Measurements from ENCODE around the gene PNMA6A.
"Not testable (repeated sequence)": the region's sequence is repeated elsewhere in the genome, so short reads cannot be mapped to it uniquely, and the experiment has no call there.

The PNMA6A gene

DNA sequence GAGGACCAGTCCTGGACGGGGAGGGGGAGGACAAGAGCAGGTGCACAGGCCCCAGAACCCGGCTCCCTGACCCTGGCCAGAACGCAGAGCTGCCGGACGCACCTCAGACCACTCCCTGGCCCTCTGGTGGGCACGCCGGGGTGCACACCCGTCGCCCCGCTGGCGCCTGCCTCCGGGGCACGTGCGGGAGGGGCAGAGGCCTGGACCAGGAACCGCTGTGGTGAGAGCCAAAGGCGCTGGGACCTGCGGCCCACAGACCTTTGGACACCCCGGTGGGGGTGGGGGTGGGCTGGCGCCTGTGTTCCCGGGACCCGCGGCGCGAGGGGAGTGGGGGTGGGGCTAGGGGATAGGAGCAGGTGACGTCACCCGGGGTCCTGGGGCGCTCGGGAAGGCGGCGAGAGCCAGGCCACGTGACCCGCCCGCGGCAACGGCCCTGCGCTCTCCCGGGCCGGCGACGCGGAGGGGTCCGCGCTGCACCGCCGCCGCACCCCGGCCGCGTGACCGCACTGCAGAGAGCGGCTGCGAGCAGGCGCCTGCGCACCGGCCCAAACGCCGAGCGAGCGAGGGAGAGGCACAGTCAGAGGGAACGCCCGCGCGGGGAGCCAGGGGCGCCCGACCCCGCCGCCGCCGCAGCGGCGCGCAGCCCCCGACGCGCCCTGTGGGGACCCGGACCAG lies at the start of gene PNMA6A:
Gene PNMA6A, plus strand, starts transcription at position 546 of the 675 bp plus-strand sequence. CDS start 609 bp downstream, outside the sequence.
- not testable (repeated sequence) for DNase-seq

DNA sequence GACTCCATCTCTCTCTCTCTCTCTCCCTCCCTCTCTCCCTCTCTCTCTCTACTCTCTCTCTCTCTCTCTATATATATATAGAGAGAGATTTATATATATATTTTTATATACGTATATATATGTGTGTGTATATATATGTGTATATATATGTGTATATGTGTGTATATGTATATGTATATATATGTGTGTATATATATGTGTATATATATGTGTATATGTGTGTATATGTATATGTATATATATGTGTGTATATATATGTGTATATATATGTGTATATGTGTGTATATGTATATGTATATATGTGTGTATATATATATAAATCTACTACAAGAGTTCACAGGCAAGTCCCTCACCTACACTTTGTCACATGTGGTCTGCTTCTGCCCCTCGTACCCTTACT lies 45.8 kb upstream of the PNMA6A start:
- DNase-seq, result not testable (repeated sequence)

- not testable (repeated sequence) for DNase-seq
These were observed 43.8 kb upstream of the PNMA6A start for GRCh38 chrX:153028487-153028886.

DNA sequence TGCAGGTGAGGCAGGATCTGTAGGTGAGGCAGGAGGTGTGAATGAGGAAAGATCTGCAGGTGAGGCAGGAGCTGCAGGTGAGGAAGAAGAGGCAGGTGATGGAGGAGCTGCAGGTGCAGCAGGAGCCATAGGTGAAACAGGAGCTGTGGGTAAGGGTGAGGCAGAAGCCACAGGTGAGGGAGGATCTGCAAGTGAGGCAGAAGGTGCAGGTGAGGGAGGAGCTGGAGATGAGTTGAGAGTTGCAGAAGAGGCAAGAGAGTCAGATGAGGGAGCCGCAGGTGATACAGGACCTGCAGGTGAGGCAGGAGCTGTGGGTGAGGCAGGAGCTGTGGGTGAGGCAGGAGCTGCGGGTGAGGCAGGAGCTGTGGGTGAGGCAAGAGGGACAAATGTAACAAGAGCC lies 43.1 kb upstream of the PNMA6A start:
- DNase-seq, result no peak

DNA sequence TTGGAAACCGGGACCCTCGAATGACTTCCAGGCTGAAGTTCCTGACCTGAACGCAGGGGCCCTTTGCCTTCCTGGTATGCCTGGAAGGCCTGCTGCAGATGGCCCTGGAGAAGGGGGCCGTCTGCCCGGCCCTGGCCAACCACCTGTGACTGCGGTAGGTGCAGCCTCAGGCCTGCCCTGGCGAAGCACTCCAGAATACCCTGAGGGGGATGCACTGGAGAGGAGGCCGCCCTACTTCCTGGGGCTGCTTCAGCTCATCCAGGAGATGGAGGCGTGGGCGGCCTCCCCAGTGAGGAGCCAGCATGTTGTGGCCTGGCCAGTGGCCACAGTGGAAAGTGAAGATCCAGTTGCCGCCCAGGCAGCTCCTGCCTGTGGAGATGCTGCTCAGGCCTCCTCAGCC lies 42.4 kb upstream of the PNMA6A start:
- no peak for DNase-seq

- DNase-seq, result no peak
These were observed 41.5 kb upstream of the PNMA6A start for GRCh38 chrX:153030801-153031200.

- peak; percentile 74 for DNase-seq
These were observed 39.7 kb upstream of the PNMA6A start for GRCh38 chrX:153032397-153033118.

- DNase-seq, result no peak
These were observed 23.2 kb upstream of the PNMA6A start for GRCh38 chrX:153049093-153049492.

DNA sequence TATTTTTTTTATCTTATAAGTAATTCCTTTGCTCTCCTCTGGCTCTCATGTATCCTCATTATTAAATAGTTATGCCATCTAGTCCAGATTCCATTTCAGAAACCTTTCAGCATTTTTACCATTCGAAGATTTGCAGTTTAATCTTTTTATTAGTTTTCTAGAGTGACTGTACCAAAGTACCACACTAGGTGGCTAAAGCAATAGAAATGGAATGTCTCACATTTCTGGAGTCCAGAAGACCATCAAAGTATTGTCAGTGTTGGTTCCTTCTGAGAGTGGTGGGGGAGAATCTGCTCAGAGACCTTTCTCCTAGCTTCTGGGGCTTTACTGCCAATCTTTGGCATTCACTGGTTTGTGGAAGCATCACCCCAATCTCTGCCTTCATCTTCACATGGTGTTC lies 19.7 kb upstream of the PNMA6A start:
- no peak for DNase-seq

GRCh38 chrX:153055871-153056749 lies 16.1 kb upstream of the PNMA6A start, which contains the start of gene PNMA3:
Gene PNMA3 (plus strand): TSS chrX:153056470. CDS start chrX:153057056, 586 bp downstream.
- no peak for DNase-seq

DNA sequence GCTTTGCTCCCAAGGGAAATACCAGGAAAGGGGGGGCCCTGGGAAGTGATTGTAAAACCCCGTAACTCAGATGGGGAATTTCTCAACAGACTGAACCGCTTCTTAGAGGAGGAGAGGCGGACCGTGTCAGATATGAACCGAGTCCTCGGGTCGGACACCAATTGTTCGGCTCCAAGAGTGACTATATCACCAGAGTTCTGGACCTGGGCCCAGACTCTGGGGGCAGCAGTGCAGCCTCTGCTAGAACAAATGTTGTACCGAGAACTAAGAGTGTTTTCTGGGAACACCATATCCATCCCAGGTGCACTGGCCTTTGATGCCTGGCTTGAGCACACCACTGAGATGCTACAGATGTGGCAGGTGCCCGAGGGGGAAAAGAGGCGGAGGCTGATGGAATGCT lies 15.0 kb upstream of the PNMA6A start:
- DNase-seq, result no peak

GRCh38 chrX:153059191-153060094 lies 12.8 kb upstream of the PNMA6A start:
- no peak for DNase-seq

DNA sequence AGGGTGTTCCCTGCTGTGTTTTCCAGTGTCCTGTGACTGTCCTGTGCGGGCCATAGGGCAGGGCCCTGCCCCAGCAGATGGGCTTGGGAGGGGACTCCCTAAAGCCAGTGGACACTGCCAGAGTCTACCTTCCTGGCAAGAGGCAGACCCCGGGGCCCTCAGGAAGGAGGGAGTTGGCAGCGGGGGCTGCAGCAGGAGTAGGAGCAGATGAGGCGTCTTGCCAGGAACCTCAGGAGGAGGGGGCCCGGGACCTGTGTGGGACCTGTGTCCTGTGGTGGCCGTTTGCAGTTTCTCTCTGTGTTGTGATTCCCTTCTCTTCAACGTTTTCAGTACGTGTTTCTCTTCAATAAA lies 12.2 kb upstream of the PNMA6A start:
- DNase-seq, result no peak

GRCh38 chrX:153061732-153062131 lies 10.5 kb upstream of the PNMA6A start:
- DNase-seq, result no peak

DNA sequence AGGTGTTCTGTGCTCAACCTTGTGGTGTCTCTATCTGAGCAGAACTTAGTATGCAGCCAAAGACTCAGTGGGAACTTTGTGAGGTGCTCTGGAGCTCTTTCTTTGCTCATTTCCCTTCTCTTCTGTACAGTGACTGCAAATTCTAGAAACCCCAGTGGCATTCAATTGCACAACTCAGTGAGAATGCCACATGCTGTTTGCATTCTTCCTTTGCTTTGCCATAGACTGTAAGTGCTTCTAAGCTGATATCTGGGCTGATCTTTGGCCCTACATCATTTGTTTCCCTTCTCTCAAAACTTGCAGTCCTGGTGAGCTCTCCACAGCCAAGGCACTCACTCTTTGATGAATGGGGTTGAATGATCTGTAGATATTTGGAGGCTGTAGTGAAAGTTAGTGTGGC lies 8.9 kb upstream of the PNMA6A start:
- no peak for DNase-seq

DNA sequence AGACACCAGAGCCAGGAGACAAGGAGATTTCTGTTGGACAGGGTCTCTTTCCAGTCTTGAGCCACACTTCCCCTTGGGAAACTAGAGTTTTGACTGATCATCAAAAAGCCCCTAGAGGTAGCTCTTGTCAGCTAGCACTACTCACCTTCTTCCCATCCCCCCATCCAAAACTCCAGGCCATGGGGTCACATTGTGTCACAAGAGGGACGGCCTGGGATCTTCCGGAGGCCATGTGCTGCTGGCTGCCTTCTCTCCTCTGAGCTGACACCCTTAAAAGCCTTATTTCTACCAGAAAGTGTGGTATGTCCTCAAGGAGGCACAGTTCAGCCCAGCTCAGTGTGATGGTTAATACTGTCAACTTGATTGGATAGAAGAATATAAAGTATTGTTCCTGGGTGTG lies 8.2 kb upstream of the PNMA6A start:
- DNase-seq, result no peak

GRCh38 chrX:153065389-153065788 lies 6.9 kb upstream of the PNMA6A start:
- no peak for DNase-seq

DNA sequence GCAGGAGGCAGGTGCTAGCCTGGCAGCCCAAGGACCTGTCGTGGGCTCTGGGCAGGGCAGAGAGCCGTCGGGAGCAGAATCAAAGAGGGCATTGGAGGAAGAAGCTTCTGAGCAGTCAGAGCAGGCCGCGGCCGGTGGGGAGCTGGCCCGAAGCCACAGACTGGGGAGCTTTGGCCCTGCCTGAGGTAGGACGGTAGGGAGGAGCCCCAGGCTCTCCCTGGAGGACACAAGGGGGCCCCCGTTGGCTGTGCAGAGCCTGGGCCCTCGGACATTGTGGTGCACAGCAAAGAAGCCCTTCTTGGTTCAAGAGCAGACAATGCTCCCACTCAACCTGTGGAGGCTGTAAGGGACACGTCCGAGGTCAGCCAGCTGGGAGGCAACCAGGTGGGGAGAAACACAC lies 5.9 kb upstream of the PNMA6A start:
- not testable (repeated sequence) for DNase-seq

DNA sequence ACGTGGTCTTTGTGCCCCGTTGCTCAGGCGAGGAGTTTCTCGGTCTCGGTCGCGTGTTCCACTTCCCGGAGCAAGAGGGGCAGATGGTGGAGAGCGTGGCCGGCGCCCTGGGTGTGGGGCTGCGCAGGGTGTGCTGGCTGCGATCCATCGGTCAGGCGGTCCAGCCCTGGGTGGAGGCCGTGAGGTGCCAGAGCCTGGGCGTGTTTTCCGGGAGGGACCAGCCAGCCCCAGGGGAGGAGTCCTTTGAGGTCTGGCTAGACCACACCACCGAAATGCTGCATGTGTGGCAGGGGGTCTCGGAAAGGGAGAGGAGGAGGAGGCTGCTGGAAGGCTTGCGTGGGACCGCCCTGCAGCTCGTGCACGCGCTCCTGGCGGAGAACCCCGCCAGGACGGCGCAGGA lies 1.1 kb downstream of the PNMA6A start:
- not testable (repeated sequence) for DNase-seq

GRCh38 chrX:153074262-153074899 lies 2.1 kb downstream of the PNMA6A start:
- DNase-seq, result no peak

- DNase-seq, result no peak
These were observed 2.7 kb downstream of the PNMA6A start for GRCh38 chrX:153074935-153075334.

DNA sequence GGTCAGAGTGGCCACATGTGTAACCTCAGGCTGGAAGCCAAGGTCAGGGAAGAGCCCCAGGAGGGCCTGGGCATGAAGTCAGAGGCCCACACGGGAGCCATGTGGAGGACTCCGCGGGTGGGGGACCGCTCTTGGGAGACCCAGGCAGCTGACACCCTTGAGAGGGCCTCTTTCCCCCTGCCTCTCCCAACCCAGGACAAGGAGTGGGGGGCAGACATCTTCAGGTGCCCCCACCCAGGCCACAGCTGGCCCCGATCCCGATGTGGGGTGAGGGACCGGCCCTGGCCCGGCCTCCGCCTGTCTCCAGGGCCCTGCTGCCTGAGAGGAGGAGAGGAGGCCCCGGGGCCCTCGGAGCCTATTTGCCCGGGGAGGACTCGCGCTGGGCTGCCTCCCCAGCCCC lies 3.1 kb downstream of the PNMA6A start:
- DNase-seq, result no peak
